GM19467 (cell line): ENCODE data around the gene TUBB6.

Source experiments
- ATAC-seq: cut with Tn5 transposase; IDR thresholded peaks from one replicate; pipeline ENCODE4 v1.9.1; 2021; ENCODE audit warnings: mild to moderate bottlenecking, moderate library complexity; ENCODE audit not compliant: unreplicated experiment

The TUBB6 gene

DNA sequence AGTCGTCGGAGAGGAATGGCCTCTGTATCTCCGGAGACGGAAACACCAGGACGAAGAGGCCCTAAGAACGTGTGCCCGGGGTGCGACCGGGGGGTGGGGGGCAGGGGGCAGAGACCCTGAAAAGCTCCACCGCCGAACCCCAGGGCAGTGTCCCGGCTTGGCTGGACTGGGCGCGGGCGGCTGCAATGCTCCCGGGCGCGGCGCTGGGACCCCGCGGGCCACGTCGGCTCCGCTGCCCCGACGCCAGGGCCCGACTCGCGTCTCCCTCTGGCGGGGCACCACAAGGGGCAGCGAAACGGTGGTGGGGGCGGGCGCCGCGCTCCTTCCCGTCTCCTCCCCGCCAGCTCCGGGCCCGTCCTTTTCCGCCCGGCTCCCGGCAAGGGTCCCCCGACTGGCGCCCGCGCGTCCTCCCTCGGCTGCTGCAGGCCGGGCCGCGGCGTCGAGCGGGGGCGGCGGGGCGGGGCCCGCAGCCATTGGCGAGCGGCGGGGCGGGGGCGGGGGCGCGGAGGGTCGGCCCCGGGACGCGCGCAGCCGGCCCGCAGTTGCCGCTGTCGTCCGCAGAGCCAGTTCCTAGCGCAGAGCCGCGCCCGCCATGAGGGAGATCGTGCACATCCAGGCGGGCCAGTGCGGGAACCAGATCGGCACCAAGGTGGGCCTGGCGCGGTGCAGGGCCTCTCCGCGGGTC is at the start of gene TUBB6:
TUBB6 (plus strand) TSS at position 541 of the 685 bp plus-strand sequence; CDS start at position 593, 52 bp downstream.
- no peak for ATAC-seq

DNA sequence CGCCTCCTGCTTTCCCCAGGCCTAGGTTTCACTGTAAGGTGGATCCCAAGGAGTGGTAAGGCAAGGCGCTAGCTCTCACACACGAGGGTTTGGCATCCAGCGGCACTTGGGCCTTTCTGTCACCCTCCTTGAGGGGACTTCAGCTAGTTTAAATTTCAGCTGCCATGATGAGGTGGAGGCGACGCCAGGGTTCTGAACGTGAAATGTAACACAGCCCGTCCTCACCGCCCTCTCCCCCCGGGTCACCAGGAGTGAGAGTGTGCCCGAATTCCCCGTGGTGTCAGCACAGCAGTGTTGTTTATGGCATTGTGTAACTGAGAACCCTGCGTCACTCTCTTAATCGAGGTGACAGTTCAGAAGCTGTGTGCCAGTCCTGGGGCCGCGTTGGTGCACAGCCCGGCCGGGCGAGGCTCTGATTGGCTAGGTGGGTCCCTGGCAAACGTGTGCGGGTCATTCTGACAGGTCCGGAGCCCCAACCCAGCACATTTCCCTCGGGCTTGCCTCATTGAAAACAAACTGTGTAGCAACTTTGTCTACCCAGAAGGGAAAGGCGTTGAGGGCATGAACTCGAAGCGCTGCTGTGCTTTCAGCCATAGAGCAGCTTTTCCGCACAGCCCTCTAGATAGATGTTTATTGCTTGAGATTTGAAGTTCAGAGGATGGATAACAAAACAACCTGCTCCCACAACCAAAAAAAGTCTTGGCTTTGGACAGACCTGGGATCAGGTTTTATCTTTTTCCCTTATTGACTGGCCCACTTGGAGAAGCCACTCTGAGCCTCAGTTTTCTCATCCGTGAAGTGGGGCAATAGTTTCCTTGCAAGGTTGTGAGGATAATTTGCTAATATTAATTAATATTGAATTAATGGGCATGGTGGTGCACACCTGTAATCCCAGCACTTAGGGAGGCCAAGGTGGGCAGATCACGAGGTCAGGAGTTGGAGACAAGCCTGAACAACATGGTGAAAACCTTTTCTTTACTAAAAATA is 49.0 kb upstream of the TUBB6 start:
- no peak for ATAC-seq

DNA sequence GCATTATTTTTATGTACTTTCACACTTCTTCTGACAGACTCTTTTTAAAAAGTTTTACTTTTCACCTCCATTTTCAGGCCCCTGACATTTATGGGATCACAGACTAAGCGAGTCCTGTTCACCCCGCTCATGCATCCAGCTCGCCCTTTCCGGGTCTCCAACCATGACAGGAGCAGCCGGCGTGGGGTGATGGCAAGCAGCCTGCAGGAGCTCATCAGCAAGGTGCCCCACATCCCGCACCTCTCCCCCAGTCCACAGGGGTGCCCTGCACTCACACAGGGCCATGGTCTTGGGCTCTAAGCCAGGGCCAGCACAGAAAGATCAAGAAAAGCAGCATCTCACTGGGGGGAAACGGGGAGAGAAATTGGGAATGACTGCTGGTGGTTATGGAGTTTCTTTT is 45.3 kb upstream of the TUBB6 start:
- no peak for ATAC-seq

DNA sequence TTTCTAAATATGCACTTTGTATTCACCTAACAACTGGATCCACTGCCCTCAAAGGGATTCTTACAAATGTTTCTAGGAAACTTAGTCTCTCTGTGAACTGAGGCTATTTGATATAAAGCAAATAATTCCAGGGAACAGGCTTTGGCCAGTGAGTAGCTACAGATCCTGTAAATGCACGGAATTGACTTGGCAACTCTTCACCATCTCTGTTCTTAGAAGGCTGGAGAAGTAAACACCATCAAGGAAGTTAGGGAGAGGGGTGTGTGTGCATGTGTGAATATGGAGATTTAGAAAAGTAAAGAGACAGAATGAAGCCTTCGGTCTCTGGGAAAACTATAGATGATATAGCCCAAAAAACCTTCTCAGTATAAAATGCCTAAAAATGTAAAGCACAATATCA is 43.2 kb upstream of the TUBB6 start:
- ATAC-seq = no peak

DNA sequence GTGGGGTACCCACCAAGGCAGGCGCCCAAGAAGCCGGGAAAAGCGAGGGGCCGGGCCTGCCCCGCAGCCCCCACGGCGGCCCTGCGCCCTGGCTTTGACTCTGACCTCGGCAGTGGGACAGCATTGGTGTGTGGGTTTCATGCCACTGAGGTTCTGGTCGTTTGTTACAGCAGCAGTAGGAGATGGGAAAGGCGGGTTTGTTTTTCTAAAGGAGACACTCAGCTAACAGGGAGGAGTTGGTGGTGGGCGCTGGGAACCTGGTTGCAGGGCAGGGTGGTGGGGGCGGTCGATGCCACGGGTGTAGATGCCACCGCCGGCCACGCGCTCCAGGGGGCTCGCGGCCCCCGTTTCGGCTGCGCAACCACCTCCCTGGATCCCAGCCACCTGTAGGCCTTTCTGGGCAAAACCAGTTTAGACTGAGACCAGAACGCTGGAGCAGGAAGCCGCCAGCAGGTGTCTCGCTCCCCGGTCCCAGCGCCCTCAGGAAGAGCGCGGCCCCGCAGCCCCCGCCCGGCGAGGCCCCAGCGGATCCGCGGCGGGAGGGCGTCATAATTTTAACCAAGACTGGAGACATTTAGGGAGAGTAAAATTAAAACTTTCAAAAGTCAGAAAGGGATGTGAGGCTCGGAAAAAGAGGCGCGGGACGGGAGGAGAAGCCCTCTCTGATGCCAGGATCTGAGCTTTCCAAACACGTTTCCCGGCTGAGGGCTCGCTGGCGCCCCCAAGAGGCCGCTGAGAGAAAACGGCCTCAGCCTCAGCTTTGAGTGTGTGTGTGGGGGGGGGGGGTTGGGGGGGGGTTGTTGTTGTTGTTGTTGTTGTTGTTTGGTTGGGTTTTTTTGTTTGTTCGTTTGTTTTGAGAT is 36.4 kb upstream of the TUBB6 start:
- ATAC-seq = peak; percentile 91

DNA sequence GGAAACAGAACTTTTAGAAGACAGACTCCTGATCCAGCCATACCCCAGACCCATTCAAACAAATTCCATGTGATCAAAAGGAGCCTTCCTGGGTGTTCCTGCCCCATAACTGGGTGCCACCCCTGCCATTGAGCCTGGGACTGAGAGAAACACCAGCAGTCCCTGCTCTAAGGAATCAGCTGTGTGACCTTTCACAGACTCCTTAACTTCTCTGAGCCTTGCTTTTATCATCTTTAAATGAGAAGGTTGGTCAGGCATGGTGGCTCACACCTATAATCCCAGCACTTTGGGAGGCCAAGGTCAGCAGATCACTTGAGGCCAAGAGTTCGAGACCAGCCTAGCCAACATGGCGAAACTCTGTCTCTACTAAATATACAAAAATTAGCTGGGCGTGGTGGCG is 33.2 kb upstream of the TUBB6 start:
- no peak for ATAC-seq

DNA sequence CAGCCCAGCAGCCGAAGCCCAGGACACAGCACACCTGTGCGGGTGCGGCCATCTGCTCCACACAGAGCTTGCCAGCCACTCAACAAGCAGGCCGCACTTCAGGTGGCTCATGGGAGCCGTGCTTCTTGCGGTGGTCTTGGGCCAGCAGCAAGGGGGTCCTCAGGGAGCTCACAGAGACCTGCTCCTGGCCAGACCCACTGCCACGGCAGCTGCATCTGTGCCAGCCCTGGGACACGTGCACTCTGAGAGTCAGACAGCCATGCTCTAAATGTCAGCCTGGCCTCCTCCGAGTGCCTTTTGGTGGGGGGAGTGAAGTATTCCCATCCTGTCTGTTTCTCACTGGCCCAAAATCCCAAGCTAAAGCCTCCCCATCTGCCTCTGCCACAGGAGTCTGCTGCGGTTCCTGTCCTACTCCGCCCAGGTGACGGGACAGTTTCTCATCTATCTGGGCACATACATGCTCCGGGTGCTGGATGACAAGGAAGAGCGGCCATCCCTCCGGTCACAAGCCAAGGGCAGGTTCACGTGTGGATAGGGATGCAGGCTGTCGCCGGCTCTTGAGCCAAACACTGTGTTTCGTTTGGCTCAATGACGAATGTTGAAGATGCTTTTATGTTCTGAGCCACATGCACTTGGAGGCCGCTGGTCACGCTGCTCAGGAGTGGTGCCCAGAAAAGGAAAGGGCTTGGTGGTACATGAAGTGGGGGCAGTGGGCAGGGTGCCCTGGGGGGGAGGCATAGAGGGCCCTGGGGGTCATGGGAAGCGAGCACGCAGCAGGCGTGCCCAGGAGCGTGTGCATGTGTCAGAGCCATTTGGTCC is 31.1 kb upstream of the TUBB6 start:
- no peak for ATAC-seq

DNA sequence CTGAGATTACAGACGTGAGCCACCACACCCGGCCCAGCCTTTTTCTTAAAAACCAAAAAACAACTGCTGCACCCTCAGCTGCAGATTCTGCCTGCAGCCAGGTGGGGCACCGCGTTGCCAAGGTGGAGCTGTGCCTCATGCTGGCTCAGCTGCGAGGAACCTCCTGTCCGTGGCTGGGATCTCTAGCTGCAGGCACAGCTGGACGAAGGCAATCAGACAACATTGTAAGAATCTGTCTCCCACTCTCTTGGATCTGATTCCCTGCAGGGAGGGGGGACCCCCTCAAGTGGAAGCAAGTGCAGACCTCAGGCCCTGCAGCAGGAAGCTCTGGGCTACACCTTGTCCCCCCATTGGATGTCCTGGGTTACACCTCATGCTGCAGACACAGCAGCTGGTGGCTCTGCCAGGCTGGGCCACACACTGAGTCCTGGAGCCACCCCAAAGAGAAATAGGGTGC is 29.8 kb upstream of the TUBB6 start:
- ATAC-seq = no peak

DNA sequence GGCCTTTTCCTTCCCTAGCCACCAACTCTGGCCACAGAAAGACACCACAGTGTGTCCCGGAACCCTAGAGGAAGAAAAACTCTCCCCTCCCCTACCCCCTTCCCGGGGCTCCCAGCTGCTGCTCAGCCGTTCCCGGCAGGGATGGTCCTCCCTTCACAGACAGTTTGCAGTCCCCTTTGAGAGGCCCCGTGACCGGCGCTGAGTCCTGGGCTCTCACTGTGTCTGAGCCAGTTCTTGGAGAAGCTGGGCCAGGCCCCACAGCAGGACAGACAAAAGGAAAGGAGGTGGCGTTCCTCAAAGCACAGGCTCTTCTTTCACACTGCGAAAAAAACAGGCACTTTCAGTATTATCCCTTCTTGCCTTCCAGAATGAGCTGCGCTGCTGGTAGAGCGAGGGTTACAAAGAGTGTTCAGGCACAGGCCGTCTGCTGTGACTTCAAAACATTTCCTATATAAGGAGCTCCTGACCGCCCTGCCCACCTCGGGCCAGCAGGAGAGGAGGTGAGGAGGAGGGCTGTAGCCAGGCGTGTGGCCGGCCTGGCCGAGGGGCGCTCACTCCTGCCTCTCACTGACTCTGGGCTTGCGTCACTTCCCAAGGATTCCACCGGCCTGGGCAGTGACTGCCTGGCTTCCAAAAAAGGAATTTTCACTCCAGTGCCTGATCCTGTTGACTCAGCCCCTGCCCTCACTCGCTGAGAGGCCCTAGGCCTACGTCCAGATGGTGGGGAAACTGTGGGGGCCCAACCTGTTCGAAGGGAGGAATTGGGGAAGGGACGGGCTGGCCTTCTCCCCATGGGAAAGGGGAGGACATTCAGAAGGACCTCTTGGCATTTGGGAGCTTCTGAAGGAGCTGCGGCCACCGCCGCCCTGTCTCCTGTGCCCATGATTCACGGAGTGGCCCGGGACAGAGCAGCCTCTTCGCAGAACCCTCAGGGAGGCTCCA is 29.0 kb upstream of the TUBB6 start:
- no peak for ATAC-seq

DNA sequence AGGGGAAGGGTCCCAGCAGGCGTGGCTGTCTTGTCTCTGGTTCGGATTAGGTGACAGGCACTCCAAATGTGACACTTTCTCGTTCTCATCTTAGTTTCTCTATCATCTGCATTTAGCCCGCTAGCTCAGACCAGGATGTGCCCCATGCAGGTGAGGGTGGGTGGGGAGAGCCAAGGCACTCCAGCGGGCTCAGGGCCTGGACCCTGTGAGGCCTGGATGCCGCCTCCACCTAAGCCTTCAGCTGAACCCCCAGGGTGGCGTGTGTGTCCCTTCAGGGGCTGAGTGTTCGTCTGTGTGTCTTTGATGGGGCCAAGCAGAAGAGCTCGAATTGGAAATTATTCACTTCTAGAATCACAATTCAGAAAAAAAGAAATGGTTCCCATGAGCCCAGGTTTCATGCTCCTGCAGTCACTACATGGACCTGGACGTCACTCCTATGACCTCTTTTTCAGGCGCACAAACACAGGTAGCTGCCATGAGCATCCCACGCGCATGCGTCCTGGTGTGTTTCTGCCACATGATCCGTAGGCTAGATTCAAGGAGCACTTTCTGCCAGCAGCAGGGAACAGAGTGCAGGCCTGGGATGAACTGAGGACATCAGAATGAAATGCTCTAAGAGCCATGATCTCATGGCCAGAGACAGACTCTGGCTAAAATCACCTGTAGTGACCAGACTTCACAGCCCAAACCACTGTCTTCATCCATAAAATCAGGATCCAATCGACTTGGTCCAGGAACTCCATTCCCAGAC is 28.1 kb upstream of the TUBB6 start:
- no peak for ATAC-seq

DNA sequence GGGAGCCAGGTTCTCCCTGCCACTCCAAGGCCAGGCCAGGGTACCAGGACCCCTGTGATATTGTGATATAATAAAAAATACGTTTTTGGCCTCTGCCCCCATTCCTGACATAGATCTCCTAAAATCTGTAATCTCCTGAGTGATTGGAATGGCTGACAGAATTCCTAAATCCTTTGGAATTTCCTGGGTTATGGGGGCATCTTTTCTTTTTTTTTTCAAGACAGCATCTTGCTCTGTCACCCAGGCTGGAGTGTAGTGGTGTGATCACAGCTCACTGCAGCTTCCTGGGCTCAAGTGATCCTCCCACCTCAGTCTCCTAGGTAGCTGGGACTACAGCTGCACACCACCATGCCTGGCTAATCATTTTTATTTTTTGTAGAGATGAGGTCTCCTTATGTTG is 26.2 kb upstream of the TUBB6 start:
- ATAC-seq = no peak

DNA sequence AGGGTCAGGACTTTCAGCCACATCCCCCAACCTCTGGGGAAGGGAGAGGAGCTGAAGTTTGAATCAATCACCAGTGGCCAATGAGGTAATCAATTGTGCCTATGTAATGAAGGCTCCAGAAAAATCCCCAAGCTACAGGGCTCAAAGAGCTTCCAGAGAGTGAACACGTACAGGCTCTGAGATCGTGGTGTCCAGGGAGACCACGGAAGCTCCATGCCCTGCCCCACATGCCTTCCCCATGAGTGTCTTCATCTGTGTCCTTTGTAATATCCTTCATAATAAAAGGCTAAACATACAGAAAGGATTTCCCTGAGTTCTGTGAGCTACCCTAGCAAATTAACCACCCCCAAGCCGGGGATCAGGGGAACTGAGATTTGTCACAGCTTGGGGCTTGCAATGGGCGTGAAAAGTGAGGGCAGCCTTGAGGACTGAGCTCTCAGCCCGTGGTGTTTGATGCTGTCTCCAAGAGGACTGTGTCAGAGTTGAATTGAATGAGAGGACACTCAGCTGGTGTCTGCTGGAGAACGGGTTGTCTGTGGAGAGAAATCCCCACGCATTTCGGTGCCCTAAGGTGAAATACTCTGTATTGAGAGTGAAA is 25.5 kb upstream of the TUBB6 start:
- no peak for ATAC-seq

DNA sequence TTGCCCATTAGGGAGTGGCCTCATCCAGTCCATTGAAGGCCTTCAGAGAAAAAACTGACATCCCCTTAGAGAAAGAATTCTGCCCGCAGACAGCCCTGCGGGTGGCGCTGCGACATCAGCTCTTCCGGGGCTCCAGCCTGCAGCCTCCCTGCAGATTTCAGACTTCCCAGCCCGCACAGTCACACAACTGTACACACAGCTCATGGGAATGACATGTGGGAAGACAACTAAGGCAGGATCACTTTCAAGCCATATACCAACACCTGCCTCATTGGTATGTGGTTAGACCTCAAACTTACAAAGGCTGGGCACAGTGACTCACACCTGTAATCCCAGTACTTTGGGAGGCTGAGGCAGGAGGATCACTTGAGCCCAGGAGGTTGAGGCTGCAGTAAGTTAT is 24.8 kb upstream of the TUBB6 start:
- no peak for ATAC-seq

DNA sequence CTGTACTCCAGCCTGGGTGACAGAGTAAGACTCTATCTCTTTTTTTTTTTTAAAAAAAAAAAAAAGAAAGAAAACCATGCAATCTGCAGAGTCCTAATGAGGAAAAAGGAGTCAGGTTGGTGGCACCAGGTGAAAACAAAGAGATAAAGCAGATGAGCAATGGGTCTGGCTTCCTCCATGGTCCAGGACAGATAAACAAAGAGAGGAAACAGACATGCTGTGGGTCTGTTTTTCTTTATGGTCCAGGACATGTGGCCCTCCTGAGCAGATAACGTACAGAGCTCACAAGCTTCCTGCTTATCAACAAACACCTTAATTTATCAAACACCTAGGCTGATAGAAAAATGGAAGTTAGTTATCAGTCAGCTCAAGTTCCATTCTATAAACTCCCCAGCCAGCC is 24.4 kb upstream of the TUBB6 start:
- no peak for ATAC-seq

DNA sequence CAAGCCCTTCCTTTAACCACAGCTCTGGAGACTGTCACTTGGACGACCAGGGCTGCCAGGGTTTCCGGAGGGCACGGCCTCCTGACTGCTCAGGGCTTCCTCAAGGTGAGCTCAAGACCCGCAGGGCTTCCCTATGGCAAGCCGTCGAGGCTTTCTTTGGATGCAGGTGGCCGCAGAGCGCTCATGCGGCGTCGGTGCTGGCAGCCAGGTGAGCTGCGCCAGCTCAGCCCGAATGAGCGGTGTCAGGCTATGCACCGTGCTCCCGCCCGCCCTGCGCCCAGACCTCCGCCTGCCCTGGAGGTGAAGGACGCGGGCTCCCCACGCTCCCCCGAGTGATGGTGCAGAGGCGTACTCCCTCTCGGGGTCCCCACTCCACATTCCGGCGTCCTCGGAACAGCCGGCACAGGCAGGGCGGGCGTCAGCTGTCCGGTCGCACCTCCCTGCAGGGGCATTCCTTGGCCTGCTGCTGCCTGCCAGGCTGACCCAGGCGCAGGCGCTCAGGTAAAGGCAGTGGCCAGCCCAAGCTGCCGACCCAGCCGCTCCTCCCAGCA is 20.8 kb upstream of the TUBB6 start:
- no peak for ATAC-seq

DNA sequence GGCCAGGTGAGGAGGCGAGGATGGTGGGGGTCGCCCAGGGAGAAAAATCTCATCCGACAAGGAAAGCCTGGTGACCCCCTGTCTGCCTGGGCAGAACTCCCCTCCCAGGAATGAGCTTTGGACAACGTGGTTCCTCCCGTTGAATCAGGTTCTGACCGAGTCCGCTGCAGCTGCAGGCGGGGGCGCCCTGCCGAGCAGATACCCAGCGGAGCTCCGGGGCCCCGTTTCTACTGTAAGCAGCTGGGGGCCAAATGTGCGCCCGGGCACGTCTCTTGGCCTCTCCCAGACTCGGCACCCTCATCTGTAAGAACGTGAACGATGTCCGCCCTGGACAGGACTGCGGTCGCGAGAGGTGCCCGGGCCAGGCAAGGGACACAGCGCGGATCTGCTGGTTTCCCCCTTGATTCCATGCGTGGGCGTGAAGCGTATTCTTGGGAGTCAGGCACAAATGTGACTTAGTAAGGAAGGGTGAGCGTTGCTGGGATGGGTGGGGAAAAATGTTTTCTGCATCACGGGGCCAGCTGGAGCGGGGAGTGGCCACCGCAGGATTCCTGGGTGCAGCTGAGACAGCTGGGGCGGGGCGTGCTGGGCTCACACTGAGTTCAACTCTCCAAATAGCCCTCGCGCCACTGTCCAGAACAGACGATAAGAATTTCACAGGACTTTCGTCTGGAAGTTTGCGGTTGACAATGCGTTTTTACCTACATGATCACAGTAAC is 20.2 kb upstream of the TUBB6 start:
- no peak for ATAC-seq

DNA sequence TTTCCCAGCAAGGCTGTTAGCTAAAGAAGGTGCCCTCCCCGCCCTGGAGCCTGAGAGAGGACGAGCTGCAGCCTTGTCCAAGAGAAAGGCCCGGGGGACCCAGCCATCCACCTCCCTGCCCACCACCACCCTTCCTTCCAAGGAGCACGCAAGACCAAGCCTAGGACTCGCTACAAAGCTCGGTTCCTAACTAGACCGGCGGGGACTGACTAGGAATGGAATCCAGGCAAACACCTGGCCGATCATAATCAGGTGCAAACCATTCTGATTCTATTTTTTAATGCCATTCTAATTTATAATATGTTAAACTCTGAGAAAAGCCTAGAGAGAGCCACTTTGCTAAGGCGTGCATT is 19.7 kb upstream of the TUBB6 start:
- no peak for ATAC-seq
